NCI-H345 treated with DMSO at 0.1 percent for 48 hours (cell line): Measurements from ENCODE around the gene KCNIP4.
"Not testable (repeated sequence)": the region's sequence is repeated elsewhere in the genome, so short reads cannot be mapped to it uniquely, and the experiment has no call there.

Source experiments
- DNase-seq: peaks from one replicate; lab custom pipeline; 2025; ENCODE audit not compliant: unreplicated experiment; lab: John Stamatoyannopoulos, UW

The KCNIP4 gene

DNA sequence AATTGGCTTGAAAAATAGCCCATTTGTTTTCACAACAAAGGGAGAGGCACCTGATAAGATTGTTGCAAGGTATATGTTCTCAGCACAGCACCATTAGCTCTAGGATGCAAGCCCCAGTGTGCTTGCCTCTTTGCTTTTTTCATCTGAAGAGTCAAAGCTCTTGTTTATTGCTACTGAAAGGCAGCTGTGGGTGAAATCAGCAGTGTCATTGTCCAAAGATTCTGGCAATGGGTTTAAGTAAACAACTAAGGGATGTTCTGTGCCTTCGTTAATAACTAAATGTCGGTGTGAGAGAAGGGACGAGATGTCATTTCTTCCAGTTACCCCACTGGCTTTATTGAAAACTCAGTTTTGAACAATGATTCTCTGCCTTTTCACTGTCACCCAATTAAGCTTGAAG is 567.7 kb downstream of the KCNIP4 start:
- peak; percentile 57 for DNase-seq

DNA sequence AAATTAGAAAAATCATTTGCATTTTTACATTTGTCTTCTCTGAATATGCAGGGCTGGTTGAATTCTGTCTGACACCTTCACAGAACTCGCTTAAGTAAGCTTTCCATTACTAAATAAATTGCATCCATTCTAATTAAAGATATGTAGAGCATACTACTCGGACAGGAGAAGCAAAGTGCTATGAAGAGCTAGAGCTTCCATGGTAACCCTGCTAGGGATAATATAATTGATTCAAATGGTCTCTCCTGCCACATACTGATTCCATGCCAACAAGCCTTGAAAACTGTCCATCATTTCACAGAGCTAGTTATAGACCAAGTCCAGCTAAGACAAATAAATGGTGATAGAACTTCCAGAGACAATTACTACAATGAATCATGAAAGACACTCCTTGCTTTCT is 571.5 kb downstream of the KCNIP4 start:
- DNase-seq: no peak

DNA sequence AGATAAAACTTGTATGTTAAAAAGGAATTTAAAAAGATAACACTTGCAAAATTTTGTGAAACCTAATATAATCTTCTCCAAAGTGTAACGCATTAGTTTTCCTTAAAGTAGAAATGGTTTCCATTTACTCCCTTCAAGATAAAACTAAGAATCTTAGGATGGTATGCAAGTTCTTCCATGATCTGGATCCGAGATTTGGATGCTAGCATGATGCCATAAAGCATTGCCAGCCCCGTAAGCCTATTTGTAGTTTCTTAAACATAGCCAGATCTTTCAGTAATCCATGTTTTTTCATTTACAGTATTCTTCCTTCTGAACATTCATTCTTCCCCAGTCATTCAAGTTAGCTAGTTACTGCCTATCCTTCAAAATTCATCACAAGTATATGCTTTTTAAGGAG is 572.4 kb downstream of the KCNIP4 start:
- no peak for DNase-seq

DNA sequence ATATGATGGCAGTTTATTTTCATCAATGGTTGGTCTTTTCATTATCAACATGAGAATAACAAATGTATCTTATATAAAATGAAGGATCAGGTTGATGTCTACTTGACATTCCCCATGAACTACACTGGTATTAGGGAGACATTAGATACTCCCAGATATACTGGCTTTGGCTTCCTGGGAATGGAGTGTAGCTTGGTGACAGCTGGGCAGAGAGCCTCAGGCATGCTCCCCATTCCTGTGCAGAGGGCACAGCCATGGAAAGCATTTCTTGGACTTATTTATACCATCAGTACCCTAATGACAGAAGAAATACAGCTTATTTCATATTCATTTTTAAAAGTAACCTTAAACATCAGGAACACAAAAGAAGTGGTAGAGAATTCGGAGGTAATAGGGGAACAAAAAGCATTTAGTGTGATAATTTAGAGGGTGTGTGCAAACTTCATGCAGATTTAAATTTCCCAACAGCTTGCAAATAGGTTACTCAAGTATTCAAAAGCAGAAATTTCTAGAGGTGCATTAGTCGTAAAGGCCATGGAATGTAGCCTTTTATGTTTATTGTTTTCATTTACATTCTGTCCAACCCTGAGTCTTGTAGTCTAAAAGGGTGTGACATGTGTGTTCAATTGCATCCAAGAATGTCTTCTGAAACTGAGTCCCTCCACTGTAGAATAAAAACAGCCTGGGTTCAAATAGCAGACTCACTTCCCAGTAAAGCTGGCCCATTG is 573.8 kb downstream of the KCNIP4 start:
- no peak for DNase-seq

DNA sequence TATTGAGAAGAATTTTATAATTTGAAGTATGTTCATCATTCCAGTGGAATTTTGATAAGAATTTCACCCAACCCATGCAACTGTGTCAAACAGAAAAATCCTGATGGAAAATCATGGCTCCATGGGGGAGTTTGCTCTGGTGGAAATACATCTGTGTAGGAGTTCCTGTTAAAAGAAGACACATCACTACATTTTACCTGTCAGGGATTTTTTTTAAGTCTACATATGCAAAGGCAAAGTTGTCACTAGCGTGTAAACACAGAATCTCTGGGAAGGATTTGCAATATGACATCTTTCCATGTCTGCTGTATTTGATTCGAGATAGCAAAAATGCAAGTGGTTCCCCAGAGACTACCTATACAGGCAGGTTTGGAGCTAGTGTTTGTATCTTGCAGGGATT is 581.0 kb downstream of the KCNIP4 start:
- DNase-seq: no peak

DNA sequence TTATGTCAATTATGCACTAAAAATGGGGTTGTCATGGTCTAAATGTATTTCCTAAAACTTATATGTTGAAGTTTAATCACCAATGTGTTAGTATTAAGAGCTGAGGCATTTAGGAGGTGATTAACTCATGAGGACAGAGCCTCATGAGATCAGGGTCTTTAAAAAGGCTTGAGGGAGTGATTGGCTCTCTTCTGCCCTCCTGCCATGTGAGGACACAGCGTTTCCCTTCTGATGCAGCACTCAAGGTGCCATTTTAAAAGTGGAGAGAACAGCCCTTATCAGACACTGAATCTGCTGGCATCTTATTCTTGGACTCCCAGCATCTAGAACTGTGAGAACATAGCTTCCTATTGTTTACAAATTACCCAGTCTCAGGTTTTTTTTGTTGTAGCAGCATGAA is 581.7 kb downstream of the KCNIP4 start:
- no peak for DNase-seq

DNA sequence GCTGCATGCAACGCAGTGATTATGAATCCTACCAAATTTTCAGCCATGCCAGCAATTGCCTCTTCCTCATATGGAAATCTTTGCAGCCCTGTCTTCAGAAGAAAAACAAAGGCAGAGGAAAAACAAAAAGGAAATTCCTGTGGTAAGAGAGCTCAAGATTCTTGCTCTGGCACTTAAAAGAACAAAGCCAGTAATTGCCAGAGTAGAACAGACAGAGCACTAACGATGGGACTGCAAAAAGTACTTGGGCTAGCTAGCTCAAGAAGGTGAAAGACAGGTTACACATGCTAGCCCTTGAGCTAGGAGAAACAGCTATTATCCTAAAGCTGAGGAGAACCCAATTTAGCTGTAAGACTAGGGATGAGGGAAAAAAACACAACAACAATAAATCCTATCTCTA is 582.3 kb downstream of the KCNIP4 start:
- no peak for DNase-seq

DNA sequence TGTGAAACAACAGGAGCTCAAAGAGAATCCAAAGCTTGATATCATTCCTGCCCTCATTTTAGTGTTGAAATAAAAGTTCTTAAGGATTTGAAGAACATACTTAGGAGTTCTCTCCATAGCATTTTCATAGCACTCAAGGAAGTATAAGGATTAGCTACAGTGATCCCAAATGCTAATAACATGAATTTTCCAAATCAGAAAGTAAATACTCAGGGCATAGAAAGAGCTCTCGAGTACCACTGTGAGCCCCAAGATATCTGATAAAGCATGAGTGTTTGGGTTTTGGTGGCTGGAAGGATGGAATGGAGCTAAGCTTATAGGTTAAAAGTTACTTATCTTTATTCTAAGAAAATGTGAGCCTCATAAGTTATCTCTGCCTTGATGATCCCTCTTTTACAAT is 584.9 kb downstream of the KCNIP4 start:
- DNase-seq: no peak

DNA sequence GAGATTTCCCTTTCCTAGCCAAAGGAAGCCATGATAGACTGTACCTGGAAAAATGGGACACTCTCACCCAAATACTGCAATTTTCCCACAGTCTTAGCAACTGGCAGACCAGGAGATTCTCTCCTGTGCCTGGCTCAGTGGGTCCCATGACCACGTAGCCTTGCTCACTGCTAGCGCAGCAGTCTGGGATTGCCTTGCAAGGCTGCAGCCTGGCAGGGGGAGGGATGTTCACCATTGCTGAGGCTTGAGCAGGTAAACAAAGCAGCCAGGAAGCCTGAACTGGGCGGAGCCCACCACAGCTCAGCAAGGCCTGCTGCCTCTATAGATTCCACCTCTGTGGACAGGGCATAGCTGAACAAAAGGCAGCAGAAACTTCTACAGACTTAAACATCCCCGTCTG is 596.2 kb downstream of the KCNIP4 start:
- not testable (repeated sequence) for DNase-seq

DNA sequence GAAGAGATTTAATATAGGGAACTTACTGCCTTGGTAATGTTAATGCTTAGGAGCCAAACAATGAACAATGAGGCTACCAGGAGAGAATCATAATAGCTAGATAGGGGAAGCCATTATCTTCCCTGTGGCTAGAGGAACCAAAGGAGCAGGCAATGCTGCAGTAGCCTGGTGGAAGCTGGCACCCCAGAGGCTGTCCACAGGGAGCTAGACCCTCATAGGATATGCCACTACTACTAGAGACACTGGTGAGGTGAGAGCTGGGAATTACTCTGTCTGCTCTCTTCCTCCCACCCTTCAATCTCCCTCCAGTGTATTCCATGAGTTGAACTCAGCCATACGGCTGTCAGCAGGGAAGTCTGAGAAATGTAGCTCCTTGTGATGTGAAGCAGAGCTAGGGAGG is 601.4 kb downstream of the KCNIP4 start:
- no peak for DNase-seq

DNA sequence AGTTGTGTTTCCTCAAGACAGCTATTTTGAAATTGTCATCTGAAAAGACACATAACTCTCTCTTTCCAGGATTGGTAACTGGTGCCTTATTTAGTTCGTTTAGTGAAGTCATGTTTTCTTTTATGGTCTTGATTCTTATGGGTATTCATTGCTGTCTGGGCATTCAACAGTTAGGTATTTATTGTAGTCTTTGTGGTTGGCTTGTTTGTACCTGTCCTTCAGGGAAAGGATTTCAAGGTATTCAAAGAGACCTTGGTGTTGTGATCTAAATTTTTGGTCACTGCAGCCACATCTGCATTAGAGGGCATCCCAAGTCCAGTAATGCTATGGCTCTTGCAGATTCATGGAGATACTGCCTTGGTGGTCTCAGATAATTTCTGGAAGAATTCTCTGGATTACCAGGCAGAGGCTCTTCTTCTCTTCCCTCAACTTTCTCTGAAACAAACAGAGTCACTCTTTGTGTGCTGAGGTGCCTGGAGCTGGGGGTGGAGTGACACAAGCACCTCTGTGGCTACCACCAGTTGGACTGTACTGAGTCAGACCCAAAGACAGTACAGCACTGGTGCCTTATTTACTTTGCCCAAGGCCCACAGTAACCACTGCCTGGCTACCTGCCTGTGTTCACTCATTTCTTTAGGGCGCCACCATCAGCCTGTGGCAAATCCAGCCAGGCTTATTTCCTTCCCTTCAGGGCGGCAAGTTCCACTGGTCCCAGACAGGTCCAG is 620.4 kb downstream of the KCNIP4 start:
- DNase-seq: no peak

DNA sequence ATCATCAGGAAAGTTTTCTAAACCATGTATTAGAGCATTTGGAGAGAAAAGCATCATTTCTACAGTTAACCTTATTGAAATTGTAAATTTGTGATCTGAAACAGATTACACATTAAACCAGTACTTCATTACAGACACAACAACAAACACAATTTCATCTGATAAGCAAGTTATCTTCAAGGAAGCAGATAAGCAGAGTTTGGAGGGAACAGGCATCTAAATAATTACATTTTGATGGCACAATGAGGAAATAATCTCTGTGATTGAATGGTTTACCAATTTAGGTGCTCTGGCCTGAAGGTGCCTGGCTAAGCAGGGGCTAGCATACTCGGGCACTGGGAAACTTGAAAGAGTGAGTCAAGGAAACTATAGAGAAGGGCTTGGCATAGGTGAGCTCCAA is 628.5 kb downstream of the KCNIP4 start:
- no peak for DNase-seq

DNA sequence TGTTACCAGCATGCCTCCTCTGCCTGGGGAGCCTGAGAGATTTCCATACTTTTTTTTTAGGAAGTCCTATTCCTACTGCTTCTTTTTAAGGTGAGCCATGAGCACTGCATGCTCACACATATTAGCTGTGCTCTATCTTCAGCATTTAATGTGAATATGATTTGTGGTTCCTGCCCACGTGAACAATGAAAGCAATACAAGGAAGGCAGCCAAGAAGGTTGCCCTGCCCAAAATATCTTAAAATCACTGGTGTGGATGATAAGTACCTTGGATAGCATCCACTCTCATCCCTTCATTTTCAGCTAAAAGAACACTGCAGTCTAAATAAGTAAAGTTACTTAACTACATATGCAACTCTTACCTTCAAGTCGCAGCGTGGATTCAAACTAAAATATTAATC is 640.9 kb downstream of the KCNIP4 start:
- DNase-seq: no peak

DNA sequence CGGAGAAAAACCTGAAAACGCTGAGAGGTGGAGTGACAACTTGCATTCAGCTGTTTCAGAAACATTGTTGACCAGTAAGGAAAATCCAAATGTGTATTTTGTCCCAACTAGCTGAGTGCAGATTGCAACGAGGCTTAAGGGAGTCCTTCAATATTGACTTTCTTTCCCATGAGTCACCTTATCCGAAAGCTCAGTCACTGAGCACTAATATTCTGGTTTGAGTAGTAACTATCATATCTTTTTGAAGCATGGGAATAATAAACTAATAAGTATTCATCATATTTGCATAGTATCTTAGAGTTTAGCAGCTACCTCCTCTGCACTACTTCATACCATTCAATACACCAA is 644.1 kb downstream of the KCNIP4 start:
- DNase-seq: no peak

DNA sequence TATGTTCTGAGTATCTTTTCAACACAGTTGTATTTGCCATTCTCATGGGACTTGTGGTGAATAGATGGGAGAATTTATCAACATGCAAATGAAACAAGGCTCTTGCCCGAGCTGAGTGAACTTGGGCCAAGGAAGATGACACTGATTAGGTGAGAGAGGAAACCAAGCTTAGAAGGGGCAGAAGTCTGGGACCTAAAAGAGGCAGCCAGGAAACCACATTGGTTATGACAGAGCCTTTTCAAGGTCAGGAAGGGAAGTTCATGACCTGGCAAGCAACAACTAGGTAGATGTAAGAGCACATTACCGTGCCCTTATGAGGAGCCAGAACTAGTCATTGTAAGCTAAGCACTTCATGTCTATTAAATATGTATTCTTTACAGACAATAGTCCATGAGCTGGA is 658.0 kb downstream of the KCNIP4 start:
- DNase-seq: no peak

DNA sequence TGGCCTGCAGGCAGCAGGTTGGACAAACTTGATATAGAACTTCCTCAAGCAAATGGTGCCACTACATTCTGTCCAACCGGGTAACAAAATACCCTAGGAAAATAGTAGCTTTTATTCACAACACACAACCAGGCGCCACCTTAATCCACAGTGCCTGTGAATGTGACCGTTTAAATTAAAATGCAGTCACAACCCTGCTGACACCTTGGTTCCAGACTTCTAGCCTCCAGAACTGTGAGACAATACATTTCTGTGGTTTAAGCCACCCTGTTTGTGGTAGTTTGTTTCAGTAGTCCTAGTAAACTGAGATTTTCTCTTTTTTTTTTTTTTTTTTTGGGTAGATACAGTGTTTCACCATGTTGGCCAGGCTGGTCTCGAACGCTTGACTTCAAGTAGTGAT is 672.5 kb downstream of the KCNIP4 start:
- no peak for DNase-seq

DNA sequence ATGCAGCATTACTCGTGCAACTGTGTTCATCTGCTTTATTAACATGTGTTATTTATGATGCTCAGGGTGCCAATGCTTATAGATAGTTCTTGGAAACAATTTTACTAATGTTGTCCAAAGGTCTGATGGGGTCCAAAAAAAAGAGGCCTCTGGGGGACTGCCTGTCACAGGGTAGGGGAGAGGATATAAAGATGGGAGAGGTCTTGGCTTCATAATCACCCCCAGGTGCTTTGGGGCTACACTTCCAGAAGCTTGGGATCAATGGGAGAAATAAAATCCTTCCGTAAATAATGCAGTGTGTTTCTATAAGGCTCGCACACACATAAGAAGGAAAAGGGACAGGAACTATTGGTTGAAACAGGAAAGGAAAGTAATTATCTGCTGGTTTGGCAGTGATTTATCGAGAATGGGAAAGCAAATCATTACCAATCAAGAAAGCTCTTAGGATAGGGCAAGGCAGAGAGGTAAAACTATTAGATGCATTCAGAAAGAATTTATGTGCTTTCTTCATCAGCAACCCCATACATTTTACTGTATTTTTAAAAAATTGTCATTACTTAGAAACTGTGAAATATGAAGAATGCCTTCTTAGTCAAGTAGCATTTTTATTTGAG is 677.0 kb downstream of the KCNIP4 start:
- no peak for DNase-seq

DNA sequence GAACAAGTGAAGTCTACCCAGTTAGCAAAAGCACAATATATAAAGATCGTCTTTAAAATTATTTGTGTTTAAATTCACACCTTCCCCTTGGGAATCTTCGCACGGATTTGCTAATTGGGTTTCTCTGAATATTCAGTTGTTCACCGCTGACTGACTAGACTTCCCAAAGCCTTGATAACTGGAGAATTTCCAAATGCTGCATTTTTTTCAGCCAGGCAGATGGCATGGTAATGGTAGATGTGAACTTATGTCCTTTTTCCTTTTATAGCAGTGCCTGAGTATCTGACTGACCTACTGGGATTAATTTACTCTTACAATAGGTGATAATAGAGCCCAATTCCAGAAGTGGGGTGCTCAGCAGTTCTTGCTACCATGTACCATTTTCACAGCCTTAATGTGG is 700.2 kb downstream of the KCNIP4 start:
- DNase-seq: no peak

DNA sequence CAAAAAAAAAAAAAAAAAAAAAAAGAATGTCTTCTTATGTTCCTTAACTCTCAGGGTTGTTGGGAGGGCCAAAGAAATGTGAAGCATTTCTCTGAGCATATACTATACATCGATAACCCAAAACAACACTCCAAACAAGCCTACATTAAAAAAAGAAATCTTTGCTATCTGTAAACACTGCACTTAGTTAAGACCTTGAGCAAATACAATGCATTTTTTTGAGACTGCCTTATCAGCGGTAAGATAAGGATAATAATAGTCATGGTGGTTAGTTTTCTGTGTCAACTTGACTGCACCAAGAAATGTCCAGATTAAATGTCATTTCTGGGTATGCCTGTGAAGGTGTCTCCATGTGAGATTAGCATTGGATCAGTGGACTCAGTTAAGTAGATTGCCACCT is 706.4 kb downstream of the KCNIP4 start:
- no peak for DNase-seq

DNA sequence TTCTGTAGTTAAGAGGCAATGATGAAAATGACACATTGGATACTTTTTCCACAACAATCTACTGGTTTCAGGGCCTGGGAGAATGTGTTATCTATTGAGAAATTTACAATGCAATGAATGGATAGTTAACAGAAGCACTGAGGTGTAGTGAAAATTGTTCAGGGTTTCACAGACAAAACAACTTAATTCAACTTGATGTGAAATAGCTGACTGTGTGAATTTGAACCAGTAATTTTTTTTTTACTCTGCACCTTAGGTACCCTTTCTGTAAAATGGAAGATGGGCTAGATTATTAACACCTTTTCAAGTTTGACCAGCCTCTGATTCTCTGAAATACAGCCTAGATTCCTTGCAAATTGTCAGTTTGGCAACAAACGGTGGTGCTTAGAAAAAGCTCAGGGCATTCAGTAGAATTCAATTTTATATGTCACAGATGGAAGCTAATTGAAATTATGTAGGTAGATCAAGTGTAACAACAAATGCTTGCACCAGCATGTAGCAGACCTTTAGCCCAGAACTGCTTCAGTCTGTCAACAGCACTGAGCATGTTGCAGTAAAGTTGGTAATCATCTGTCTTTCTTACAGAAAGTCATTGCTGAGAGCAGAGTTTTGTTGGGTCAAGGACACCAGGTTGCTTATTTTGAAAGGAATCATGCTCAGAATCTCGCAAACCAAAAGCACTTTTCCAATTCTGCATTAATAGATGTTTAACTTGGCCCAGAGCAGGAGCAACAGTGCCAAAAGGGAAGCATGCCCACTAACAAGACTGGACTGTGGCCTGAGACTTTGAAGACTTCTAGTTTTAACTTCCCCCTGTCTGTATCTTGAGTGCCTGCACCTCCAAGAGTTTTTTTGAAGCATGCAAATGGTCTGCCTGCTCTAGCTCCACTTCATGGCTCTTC is 721.7 kb downstream of the KCNIP4 start:
- no peak for DNase-seq

DNA sequence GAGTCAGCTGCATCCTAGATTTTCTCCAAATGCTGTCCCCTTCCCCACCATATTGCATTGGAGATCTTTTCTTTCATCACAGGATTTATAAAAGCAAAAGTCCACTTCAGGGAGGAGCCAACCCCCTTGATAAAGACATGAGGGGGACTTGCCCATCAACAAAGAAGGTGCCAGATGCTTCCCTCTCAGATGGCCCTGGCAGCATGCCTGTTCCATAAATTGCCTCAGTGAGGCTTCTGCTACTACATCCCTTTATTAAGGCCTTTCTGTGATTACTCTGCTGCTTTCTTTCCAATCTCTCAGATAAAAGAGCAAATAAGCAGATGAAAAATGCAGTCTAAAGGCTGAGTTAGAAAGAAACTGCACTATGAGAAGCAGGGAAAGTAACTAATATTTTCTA is 736.7 kb downstream of the KCNIP4 start:
- no peak for DNase-seq

DNA sequence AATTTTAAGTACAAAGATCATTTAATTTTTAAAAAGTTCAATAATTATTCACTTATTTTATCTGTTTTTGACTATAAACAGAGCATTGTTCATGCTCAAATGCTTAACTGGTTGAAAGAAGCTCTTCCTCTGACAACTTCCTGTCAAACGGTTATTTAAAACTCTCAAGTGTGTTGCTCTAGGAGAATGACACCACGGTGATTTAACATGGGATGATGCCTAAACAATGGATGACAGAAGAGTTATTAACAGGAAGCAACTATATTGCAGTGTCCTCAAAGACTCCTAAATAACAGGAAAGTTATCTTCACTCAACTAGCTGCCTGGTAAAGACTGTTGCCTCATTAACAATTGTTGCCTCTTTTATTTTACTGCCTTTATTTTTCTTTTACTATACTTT is 738.7 kb downstream of the KCNIP4 start:
- no peak for DNase-seq
